OCI-LY1 (cell line): Measurements from ENCODE around the gene CUTC.

ENCODE experiments used
- EZH2 ChIP-seq: fragments of 200-600 bp; sonication (generic), shearing (Covaris generic); IDR thresholded peaks from 2 replicates; pipeline ENCODE4 v1.8.0; 2017; ENCODE audit warnings: borderline replicate concordance, mixed run types, mild to moderate bottlenecking, antibody characterized with exemption, low read length, moderate library complexity, mixed read lengths
- TF ChIP-seq, protein P1 (sequence below): fragments of 200-600 bp; sonication (generic), shearing (Covaris generic); IDR thresholded peaks from 2 replicates; pipeline ENCODE4 v1.5.1; 2017; ENCODE audit warnings: mild to moderate bottlenecking, antibody characterized with exemption, low read length, moderate library complexity, mixed read lengths

DNA sequence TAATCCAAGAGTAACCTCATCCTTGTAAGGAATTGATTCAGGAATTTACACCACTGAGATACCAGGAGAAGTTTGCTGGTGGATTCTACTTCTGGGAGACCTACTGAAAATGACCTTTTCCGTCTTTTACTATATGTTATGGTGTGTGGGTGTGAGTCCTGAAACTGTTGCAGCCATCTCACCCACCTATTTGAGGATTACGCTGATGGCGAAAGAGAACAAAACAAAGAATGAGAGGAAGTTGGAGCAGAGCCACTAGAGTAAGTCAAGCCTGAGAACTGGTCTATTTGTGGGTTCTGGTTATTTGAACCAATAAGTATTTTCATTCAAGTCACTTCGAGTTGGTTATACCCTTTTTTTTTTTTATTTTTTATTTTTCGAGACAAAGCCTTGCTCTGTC, 37.7 kb downstream of the CUTC start:
- TF ChIP-seq, protein P1, sequence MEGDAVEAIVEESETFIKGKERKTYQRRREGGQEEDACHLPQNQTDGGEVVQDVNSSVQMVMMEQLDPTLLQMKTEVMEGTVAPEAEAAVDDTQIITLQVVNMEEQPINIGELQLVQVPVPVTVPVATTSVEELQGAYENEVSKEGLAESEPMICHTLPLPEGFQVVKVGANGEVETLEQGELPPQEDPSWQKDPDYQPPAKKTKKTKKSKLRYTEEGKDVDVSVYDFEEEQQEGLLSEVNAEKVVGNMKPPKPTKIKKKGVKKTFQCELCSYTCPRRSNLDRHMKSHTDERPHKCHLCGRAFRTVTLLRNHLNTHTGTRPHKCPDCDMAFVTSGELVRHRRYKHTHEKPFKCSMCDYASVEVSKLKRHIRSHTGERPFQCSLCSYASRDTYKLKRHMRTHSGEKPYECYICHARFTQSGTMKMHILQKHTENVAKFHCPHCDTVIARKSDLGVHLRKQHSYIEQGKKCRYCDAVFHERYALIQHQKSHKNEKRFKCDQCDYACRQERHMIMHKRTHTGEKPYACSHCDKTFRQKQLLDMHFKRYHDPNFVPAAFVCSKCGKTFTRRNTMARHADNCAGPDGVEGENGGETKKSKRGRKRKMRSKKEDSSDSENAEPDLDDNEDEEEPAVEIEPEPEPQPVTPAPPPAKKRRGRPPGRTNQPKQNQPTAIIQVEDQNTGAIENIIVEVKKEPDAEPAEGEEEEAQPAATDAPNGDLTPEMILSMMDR: no peak
- TF ChIP-seq EZH2: no peak
